GM12878 (cell line): ENCODE measurements around the gene PI4K2A. TPM values are rescaled to one million over a fixed set of nuclear protein-coding genes. Genes with fewer than 3 reads are reported as not detected.
A peak's percentile ranks its signal among the peaks of the same experiment; 100 is the strongest.

Experiments
- NFYA ChIP-seq: IDR thresholded peaks from 2 replicates; pipeline ENCODE4 v1.6.1; 2011; ENCODE audit warnings: low read depth, mild to moderate bottlenecking, low read length, improper control_type of control experiment, borderline replicate concordance
- POU2F2 ChIP-seq: IDR thresholded peaks from 3 replicates; pipeline ENCODE4 v1.6.1; 2011; ENCODE audit warnings: low read depth, mild to moderate bottlenecking, low read length, borderline replicate concordance
- RBBP5 ChIP-seq: fragments of 200-600 bp; sonication (generic); conservative IDR thresholded peaks from 2 replicates; pipeline ENCODE4 v1.6.1; 2016
- ZNF384 ChIP-seq: IDR thresholded peaks from 2 replicates; pipeline ENCODE4 v1.6.1; 2012; ENCODE audit warnings: low read depth, mild to moderate bottlenecking, low read length, improper control_type of control experiment, borderline replicate concordance
- polyA plus RNA-seq, 11 experiments: library from polyadenylated mRNA; depleted of rRNA in 4 of 11; unstranded in 6 of 11; stranded (reverse) in 5 of 11; fragments of >200 nt; fragmentation: Nextera tagmentation in 4 of 11; fragmentation: Illumina TruSeq in 1 of 11; extraction: Ambion mirVana in 4 of 11; extraction: Trizol in 1 of 11; gene quantifications; 1 replicate in 1 of 11; 2 replicates in 10 of 11; pipeline versions ENCODE4 v1.2.1 to v1.2.3, GENCODE V29; 2011 to 2016; ENCODE audit warnings: inconsistent platforms in 2 of 11, missing spikeins in 2 of 11, low read depth in 1 of 11
- total RNA-seq, 4 experiments: library from RNA; depleted of rRNA in 3 of 4; stranded (reverse); fragments of >200 nt in 3 of 4; fragmentation: Illumina TruSeq in 1 of 4; extraction: Trizol in 1 of 4; gene quantifications; 2 replicates each; pipeline versions ENCODE4 v1.2.1 to v1.2.3, GENCODE V29; 2013 to 2021
- TF ChIP-seq, protein P1 (sequence below): fragments of 450-650 bp; IDR thresholded peaks from 2 replicates; pipeline ENCODE4 v1.6.1; 2018; ENCODE audit warnings: borderline replicate concordance, mild to moderate bottlenecking; ENCODE audit not compliant: partially characterized antibody
- TF ChIP-seq, protein P2 (sequence below): fragments of 450-650 bp; IDR thresholded peaks from 2 replicates; pipeline ENCODE4 v1.6.1; 2017; ENCODE audit warnings: mild to moderate bottlenecking, moderate library complexity

Gene PI4K2A
- total and polyA plus RNA-seq, 10 of the 15 experiments (the other 5 are each of a cell fraction or from before 2014, with no cell fraction given) = 1.5 to 14.5 (median 10.0) TPM

- TF ChIP-seq, protein P1, sequence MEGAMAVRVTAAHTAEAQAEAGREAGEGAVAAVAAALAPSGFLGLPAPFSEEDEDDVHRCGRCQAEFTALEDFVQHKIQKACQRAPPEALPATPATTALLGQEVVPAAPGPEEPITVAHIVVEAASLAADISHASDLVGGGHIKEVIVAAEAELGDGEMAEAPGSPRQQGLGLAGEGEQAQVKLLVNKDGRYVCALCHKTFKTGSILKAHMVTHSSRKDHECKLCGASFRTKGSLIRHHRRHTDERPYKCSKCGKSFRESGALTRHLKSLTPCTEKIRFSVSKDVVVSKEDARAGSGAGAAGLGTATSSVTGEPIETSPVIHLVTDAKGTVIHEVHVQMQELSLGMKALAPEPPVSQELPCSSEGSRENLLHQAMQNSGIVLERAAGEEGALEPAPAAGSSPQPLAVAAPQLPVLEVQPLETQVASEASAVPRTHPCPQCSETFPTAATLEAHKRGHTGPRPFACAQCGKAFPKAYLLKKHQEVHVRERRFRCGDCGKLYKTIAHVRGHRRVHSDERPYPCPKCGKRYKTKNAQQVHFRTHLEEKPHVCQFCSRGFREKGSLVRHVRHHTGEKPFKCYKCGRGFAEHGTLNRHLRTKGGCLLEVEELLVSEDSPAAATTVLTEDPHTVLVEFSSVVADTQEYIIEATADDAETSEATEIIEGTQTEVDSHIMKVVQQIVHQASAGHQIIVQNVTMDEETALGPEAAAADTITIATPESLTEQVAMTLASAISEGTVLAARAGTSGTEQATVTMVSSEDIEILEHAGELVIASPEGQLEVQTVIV = no peak
- no peak for TF ChIP-seq ZNF384
- TF ChIP-seq RBBP5 = no peak
- TF ChIP-seq, protein P2, sequence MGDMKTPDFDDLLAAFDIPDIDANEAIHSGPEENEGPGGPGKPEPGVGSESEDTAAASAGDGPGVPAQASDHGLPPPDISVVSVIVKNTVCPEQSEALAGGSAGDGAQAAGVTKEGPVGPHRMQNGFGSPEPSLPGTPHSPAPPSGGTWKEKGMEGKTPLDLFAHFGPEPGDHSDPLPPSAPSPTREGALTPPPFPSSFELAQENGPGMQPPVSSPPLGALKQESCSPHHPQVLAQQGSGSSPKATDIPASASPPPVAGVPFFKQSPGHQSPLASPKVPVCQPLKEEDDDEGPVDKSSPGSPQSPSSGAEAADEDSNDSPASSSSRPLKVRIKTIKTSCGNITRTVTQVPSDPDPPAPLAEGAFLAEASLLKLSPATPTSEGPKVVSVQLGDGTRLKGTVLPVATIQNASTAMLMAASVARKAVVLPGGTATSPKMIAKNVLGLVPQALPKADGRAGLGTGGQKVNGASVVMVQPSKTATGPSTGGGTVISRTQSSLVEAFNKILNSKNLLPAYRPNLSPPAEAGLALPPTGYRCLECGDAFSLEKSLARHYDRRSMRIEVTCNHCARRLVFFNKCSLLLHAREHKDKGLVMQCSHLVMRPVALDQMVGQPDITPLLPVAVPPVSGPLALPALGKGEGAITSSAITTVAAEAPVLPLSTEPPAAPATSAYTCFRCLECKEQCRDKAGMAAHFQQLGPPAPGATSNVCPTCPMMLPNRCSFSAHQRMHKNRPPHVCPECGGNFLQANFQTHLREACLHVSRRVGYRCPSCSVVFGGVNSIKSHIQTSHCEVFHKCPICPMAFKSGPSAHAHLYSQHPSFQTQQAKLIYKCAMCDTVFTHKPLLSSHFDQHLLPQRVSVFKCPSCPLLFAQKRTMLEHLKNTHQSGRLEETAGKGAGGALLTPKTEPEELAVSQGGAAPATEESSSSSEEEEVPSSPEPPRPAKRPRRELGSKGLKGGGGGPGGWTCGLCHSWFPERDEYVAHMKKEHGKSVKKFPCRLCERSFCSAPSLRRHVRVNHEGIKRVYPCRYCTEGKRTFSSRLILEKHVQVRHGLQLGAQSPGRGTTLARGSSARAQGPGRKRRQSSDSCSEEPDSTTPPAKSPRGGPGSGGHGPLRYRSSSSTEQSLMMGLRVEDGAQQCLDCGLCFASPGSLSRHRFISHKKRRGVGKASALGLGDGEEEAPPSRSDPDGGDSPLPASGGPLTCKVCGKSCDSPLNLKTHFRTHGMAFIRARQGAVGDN = no peak
- 0 out of 3 replicates have a peak, but pooled peaks have one; percentile 7 for TF ChIP-seq POU2F2
- TF ChIP-seq NFYA = no peak
These were observed at the start of gene PI4K2A (continued) for GRCh38 chr10:97640174-97640867.
